Left cardiac atrium (tissue), 4 donors: Measurements from ENCODE around the gene C2CD3. TPM values are rescaled to one million over a fixed set of nuclear protein-coding genes. Genes with fewer than 3 reads are reported as not detected.

Experiments used
- ATAC-seq, 2 donors: fragments of 200-7000 bp; cut with Tn5 transposase; one replicate each; pipeline ENCODE4 v1.9.1; 2020; ENCODE audit warnings: mild to moderate bottlenecking in 2 of 2, moderate library complexity in 2 of 2
- DNase-seq: peaks from one replicate; pipeline ENCODE4 v3.0.0-alpha.2; 2020
- intact Hi-C, 2 donors: fragments of 100-400 bp; cut with DNase I; formaldehyde crosslinking; loops; one replicate each; pipeline versions ENCODE4 v1.14.1 to v1.15.1; 2022 to 2023
- total RNA-seq, 2 donors: library from RNA; stranded (reverse); fragmentation: NEBNext Ultra II Directional; extraction: Animal tissue kit (Norgen Biotek cat#: 25700); gene quantifications; one replicate each; pipeline ENCODE4 v1.2.1, GENCODE V29; 2021
- donor health status: DM: no; HTN: yes; CAD: no.
- donor health status: DM: no; HTN: yes; CAD: no; lungs with severe emphysema.
- donor health status: DM: yes; HTN: yes; CAD: no.
- donor health status: Dilated cardiomyopathy.

C2CD3 gene
- total RNA-seq, 2 donors from 2014 or later = 12.2 to 17.9 TPM

DNA sequence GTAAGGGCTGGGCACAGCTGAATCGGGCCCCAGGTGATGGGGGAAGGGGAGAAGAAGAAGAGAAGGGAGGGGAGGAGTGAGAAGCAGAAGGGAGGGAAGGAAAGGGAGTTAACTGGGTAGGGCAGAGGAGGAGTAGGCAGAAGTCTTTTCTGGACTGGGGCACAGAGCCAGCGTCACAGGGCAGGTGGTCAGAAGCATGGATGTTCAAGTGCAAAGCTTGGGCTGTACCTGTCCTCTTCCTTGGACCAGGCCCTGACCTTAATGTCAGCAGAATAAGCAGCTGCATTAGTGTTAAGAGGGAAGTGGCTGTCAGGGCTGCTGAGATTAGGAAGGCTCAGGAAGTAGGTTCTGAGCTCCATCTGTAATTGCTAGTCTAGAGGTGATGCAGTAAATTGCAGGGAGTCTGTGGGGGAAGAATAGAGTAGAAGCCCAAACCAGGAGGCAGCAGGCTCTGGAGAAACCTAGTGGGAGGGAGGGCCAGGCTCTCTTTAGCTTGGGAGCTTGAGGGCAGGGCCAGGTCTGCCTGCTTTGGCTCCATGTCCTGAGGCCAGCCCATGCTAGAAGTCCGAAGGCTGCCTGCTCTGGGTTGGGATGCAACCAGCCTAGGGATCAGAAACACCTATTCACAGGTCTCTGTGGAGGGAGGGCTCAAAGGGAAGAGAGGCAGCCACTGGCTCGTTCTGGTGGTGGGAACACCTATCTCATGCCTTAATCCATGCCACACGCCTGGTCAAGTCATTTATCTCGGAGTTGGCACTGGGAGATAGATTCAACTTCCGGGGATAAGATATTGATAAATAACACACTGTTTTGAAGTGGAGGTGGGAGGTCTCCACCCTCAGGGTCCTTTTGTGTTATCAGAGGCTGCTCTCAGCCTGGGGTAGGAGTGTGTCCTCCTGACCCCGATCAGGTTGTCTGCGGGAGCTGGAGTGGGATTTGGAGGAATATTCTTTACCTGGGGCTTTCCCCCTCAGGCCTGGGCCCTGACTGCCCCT is 160.2 kb downstream of the C2CD3 start:
- DNase-seq (no peak), ATAC-seq (no peak)
- intact Hi-C loops = no loop called here

DNA sequence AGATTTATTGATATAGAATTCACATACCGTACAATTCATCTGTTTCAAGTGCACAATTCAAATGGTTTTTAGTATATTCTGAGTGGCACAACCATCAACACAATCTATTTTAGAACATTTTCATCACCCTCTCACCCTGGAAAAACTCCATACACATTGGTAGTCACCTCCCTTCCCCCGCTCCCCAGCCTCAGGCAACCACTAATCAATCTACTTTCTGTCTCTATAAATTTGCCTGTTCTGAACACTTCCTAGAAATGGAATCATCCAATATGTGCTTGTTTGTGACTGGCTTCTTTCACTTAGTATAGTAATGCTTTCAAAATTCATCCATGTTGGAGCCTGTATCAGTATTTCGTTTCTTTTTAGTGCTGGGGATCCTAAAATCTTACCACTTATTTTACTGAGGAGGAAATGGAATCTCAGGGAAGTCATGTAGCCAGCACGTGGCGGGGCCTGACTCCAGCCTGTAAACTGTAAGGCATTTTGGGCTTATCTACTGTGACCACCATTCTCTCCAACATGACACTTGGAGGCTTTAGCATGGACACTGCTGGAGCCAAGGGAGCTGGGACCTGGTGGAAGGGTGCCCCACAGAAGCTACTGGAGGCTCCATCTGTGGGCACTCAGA is 161.0 kb downstream of the C2CD3 start:
- ATAC-seq (no peak), DNase-seq (no peak)
- intact Hi-C loops = no loop called here

DNA sequence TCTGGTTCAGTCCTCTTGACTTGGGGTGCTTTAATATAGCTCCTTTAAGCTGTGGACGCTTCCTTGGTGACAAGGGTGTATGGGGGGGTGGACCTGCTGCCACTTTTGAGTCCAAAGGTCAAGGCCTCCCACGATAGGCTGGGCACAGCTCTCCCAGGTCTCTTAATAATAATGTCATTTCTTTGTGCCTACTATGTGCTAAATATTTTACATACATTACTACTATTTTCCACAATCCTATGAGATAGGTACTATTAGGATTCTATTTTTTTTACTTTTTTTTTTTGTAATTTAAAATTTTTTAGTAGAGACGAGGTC is 161.6 kb downstream of the C2CD3 start:
- intact Hi-C loops = no loop called here
- DNase-seq (no peak), ATAC-seq (no peak)

DNA sequence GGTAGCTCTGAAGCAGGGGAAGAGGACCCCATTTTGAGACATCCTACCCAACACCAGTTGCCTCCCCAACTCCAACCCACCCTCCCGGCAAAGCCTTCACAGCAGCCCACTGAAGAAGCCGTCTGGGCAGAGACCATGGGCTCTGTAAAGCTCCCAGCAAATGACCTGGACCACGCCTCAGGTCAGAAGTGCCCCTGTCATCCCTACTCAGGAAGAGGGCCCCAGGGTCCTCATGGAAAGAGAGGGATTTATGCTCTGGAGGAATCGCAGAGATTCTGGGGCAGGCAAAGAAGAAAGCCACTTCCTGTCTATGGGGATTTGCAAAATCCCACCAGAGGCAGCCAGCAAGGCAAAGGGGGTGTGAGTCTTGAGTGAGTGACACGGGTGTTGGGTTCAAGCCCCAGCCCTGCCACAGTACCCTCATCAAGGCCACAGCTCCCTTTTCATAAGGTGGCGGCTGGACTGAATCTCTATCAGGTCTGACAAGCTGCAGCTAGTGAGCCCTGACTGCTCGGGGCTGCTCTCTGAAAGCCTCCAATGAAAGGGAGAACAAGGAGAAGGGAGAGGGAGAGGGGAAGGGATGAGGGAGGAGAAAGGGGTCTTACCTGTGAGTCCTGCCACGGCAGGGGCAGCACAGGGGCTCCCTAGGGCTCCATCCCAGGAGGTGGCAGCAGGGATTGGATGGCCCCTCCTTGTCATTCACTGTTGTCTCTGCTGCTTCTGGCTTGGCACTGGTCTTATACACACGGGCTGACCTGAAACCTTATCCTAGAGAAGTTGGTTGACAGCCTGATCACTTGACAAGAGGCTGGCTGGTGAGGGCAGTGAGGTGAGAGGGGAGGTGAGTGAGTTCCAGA is 162.2 kb downstream of the C2CD3 start, which contains the start of gene UCP3:
TSS of gene UCP3 (minus strand) at position 713 of the 857 bp plus-strand sequence. CDS start 2,043 bp downstream, outside the sequence.
- ATAC-seq (peak; percentile 30 to 33), DNase-seq (no peak)
- intact Hi-C loops = no loop called here

DNA sequence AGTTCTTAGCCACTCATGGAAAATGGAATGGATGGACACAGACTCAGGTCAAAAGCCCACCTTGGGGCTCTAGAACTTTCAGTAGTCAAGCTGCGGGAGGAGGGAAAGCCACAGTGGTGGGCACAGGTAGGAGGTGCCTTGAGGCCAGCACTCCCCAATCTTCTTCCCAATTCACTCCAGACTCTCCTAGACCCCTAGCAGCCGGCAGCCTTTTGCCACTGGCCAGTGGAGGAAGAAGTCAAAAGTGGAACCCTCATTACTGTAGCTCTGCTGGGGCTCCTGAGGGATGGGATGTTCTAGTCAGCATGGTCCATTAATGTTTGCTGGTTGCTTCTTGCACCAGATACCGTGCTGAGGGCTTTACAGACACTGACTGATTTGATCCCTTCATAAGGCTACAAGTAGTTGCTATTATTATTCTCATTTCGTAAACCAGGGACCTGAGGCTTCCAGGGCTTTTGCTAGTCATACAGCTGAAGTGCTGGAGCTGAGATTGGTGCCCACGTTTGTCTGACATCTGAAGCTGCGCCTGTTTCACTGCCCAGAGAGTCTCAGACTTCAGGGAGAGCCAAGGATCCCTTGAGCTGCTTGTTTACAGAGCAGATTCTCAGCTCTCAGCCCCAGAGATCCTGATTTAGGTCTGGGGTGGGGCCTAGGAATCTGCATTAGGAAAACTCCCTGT is 163.0 kb downstream of the C2CD3 start:
- DNase-seq = no peak
- intact Hi-C loops = no loop called here
- peak in 1 of 2 donors; percentile 5 for ATAC-seq

- ATAC-seq (no peak), DNase-seq (no peak)
- intact Hi-C loops = no loop called here
Measured at GRCh38 chr11:74006743-74007304, 164.0 kb downstream of the C2CD3 start.

GRCh38 chr11:74005721-74006517 is 164.9 kb downstream of the C2CD3 start:
- no peak for ATAC-seq
- no peak for DNase-seq
- intact Hi-C loops = no loop called here

GRCh38 chr11:74004759-74005615 is 165.8 kb downstream of the C2CD3 start:
- intact Hi-C loops = no loop called here
- ATAC-seq (peak; percentile 31 to 71), DNase-seq (no peak)

GRCh38 chr11:74004046-74004695 is 166.6 kb downstream of the C2CD3 start:
- ATAC-seq (no peak), DNase-seq (no peak)
- intact Hi-C loops = no loop called here

GRCh38 chr11:74002832-74003231 is 168.0 kb downstream of the C2CD3 start:
- intact Hi-C loops = no loop called here
- DNase-seq (no peak), ATAC-seq (no peak)

GRCh38 chr11:74001822-74002286 is 168.9 kb downstream of the C2CD3 start:
- ATAC-seq = no peak
- DNase-seq = no peak
- intact Hi-C loops = no loop called here

DNA sequence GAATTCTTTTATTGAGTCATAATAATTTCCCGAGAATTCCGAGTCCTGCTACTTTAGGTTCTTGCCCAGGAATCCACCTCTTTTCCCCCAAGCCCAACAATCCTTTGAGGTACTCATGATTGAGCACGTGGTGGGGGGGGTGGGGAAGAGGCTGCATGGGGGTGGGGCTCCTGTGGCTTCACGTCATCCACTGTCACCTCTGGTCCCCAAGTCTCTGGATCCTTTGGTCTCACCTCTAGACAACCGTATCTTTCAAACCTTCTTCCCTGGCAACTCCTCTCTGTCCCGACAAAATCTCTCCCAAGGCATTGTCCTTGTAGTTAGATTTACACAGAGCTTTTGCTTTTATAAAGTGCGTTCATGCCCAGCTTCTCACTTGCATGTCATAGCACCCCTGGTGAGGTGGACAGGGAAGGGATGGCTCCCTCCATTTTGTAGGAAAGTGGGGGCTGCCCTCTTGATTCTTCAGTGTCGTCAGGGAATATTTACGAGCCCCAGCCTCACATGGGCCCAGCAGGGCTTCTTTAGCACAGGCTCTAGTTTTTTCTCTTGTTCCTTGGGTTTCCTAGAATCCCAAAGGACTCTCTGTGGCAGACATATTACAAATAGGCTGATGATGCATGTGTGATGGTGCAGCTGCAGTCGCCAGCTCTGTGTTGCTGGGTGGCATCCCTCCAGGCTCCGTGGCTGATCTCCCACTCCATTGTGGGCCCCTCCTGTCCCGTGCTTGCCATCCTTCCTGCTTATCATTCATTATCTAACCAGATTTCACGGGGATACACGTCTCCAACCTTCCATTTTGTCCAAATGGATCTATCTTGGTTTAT is 170.3 kb downstream of the C2CD3 start:
- DNase-seq (no peak), ATAC-seq (no peak)
- intact Hi-C loops = no loop called here

- ATAC-seq (peak; percentile 40 to 46), DNase-seq (no peak)
- intact Hi-C loops = no loop called here
Measured at GRCh38 chr11:73999581-74000306, 171.1 kb downstream of the C2CD3 start.

GRCh38 chr11:73998846-73999575 is 171.8 kb downstream of the C2CD3 start:
- no peak for ATAC-seq
- intact Hi-C loops = no loop called here
- DNase-seq = no peak
